ENCODE results near the gene AKT2. TPM values are rescaled to one million over a fixed set of nuclear protein-coding genes. Genes with fewer than 3 reads are reported as not detected.

The AKT2 gene
- total RNA-seq, 2 donors from 2014 or later: 46.2 to 96.2 TPM

DNA sequence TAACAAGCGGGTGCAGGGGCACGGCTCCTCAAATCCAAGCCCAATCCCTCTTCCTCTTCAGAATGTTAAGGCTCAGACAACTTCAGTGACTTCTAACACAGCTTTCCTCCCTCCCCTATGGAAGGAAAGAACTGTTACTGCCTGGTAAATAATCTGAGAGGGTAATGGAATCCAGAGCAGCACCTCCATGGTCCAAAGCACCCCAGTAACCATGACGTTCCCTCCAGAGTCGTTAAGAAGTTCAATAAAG lies 969 bp downstream of the AKT2 start:
- intact Hi-C loops (cut with DNase I): no loop called here
- WGBS, 2 donors: 4% methylated on average over 4 of the region's 4 CpGs
- H3K27me3 ChIP-seq: no peaks in the 10 kb centered on the region
- peak overlapping the region; percentile 92 to 98 (median 94) for H3K27ac ChIP-seq
- TF ChIP-seq POLR2A (IDR thresholded peaks at IDR 0.05): no peak
- TF ChIP-seq, protein P1, sequence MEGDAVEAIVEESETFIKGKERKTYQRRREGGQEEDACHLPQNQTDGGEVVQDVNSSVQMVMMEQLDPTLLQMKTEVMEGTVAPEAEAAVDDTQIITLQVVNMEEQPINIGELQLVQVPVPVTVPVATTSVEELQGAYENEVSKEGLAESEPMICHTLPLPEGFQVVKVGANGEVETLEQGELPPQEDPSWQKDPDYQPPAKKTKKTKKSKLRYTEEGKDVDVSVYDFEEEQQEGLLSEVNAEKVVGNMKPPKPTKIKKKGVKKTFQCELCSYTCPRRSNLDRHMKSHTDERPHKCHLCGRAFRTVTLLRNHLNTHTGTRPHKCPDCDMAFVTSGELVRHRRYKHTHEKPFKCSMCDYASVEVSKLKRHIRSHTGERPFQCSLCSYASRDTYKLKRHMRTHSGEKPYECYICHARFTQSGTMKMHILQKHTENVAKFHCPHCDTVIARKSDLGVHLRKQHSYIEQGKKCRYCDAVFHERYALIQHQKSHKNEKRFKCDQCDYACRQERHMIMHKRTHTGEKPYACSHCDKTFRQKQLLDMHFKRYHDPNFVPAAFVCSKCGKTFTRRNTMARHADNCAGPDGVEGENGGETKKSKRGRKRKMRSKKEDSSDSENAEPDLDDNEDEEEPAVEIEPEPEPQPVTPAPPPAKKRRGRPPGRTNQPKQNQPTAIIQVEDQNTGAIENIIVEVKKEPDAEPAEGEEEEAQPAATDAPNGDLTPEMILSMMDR (IDR thresholded peaks at IDR 0.05): no peak
- peak overlapping the region; percentile 50 to 83 for H3K4me3 ChIP-seq
- DNase-seq (no peak), ATAC-seq (no peak)
- H3K4me1 ChIP-seq: peaks cover 56% of the 10 kb centered on the region
- H3K36me3 ChIP-seq (replicated peaks in 1 of 2; ENCODE audit: insufficient read depth in 1 of 2, low read depth in 2 of 2): no peaks in the 10 kb centered on the region
- no peaks in the 10 kb centered on the region for H3K9me3 ChIP-seq

GRCh38 chr19:40283414-40284250 lies 1.5 kb downstream of the AKT2 start:
- DNase-seq (peak; percentile 64 to 80 (median 76)), ATAC-seq (peak; percentile 23)
- Histone ChIP-seq H3K4me1 (peaks cover 62% of the 10 kb centered on the region), H3K9me3 (no peaks in the 10 kb centered on the region), H3K27me3 (no peaks in the 10 kb centered on the region), H3K36me3 (replicated peaks in 1 of 2; ENCODE audit: insufficient read depth in 1 of 2, low read depth in 2 of 2) (no peaks in the 10 kb centered on the region), H3K27ac (peak overlapping the region; percentile 92 to 98 (median 94)), H3K4me3 (no peak overlapping the region)
- intact Hi-C loops (cut with DNase I): no loop called here
- TF ChIP-seq, protein P1 (IDR thresholded peaks at IDR 0.05): no peak
- peak; percentile 34 to 70 (median 62) for TF ChIP-seq POLR2A (IDR thresholded peaks at IDR 0.05)
- WGBS, 2 donors: 2 to 15% methylated on average over 7 to 12 of the region's 12 CpGs

DNA sequence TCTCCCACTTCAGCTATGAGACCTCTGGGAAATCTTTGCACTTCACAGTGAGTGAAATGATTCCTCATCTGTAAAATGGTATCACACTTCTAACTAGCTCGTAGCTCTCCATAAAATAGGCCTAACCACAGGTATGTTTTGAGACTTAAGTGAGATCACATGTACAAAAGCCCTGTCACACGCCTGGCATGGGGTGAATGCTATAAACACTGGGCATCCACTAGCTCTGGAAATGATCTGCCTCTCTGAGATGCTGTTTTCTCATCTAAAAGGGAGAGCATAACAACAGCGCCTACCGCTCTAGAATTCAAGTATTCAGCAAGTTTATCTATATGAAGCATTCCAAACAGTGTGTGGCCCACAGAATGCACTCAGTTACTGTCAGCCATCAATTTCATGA lies 2.2 kb downstream of the AKT2 start:
- DNase-seq: no peak
- intact Hi-C loops (cut with DNase I): no loop called here
- Histone ChIP-seq H3K4me1 (peaks cover 69% of the 10 kb centered on the region), H3K27me3 (no peaks in the 10 kb centered on the region), H3K27ac (peak overlapping the region; percentile 92 to 98 (median 94)), H3K4me3 (no peak overlapping the region), H3K36me3 (replicated peaks in 1 of 2; ENCODE audit: insufficient read depth in 1 of 2, low read depth in 2 of 2) (no peaks in the 10 kb centered on the region), H3K9me3 (no peaks in the 10 kb centered on the region)
- WGBS, 2 donors: 69 to 72% methylated on average over 4 of the region's 4 CpGs
- ATAC-seq: no peak
- no peak for TF ChIP-seq POLR2A (IDR thresholded peaks at IDR 0.05)
- TF ChIP-seq, protein P1 (IDR thresholded peaks at IDR 0.05): no peak

DNA sequence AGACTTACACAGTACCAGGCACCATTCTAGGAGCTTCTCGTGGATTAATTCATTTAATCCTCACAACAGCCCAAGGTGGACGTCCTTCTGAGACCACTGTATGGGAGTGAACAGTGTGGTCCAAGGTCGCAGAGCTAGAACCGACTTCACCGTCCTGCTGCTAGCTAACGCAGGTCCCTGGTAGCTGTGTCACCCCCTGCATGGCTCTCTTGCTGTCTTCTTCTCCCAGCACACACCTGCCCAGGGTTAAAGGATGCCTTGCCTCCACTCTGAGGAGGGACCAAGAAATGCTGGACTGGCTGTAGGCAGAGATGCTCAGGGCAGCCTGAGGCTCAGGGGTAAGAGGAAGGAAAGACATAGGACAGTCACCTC lies 3.0 kb downstream of the AKT2 start:
- no peak overlapping the region for H3K4me3 ChIP-seq
- no peak for TF ChIP-seq POLR2A (IDR thresholded peaks at IDR 0.05)
- TF ChIP-seq, protein P1 (IDR thresholded peaks at IDR 0.05): no peak
- H3K9me3 ChIP-seq: no peaks in the 10 kb centered on the region
- intact Hi-C loops (cut with DNase I): no loop called here
- no peaks in the 10 kb centered on the region for H3K36me3 ChIP-seq (replicated peaks in 1 of 2; ENCODE audit: insufficient read depth in 1 of 2, low read depth in 2 of 2)
- H3K27me3 ChIP-seq: no peaks in the 10 kb centered on the region
- no peak for DNase-seq
- no peak for ATAC-seq
- 69 to 78% methylated on average over 4 to 6 of the region's 6 CpGs for WGBS, 2 donors
- peak overlapping the region in 2 of 4 donors; percentile 21 to 98 for H3K27ac ChIP-seq
- H3K4me1 ChIP-seq: peaks cover 76% of the 10 kb centered on the region

Data from body of pancreas (tissue), 4 donors.